Measurements from ENCODE around the gene CRYAA. TPM values are rescaled to one million over a fixed set of nuclear protein-coding genes. Genes with fewer than 3 reads are reported as not detected.

Gene CRYAA
- total RNA-seq, 2 donors from 2014 or later = not detected

DNA sequence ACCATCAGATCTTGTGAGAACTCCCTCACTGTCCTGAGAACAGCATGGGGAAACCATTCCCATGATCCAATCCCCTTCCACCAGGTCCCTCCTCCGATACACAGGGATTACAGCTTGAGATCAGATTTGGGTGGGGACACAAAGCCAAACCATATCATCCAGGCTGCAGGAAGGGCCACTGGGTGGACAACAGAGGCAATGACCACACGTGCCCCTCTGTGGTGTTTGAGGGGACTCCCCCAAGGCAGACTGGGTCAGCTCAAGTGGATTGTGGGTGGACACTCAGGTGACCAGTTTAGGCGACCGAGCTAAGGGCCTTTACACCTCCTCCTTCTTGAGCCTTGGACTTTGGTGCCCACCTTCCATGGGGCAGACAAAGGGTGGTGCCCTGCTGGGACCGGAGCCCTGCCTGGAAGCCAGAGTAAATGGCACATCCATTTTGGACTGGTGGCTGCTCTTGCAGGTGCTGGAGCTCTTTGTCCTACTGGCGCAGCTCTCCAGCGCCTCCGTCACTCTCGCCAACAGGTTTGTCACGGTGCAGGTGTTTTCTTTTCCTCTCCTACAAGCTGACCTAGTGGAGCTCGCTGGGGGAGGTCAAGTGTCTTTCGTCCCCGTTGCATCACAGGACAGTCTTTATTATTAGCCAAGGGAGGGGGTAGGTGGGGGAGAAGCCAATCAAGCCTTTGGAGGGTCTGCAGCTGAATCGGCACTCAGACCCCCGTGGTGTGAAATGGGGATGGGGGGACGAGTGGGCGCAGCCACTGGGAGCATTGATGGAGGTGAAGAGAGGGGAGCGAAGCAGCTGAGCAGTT is 37.6 kb downstream of the CRYAA start:
- Histone ChIP-seq H3K9me3 (no peaks in the 10 kb centered on the region), H3K36me3 (no peaks in the 10 kb centered on the region), H3K4me3 (no peak overlapping the region), H3K27me3 (replicated peaks; ENCODE audit: insufficient read depth) (no peaks in the 10 kb centered on the region), H3K27ac (no peak overlapping the region), H3K4me1 (replicated peaks) (no peaks in the 10 kb centered on the region)
- peak; percentile 3 for DNase-seq (ENCODE audit: low spot score)
- no peak for TF ChIP-seq POLR2AphosphoS5 (IDR thresholded peaks at IDR 0.05)
- TF ChIP-seq, protein P1, sequence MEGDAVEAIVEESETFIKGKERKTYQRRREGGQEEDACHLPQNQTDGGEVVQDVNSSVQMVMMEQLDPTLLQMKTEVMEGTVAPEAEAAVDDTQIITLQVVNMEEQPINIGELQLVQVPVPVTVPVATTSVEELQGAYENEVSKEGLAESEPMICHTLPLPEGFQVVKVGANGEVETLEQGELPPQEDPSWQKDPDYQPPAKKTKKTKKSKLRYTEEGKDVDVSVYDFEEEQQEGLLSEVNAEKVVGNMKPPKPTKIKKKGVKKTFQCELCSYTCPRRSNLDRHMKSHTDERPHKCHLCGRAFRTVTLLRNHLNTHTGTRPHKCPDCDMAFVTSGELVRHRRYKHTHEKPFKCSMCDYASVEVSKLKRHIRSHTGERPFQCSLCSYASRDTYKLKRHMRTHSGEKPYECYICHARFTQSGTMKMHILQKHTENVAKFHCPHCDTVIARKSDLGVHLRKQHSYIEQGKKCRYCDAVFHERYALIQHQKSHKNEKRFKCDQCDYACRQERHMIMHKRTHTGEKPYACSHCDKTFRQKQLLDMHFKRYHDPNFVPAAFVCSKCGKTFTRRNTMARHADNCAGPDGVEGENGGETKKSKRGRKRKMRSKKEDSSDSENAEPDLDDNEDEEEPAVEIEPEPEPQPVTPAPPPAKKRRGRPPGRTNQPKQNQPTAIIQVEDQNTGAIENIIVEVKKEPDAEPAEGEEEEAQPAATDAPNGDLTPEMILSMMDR (IDR thresholded peaks at IDR 0.05) = no peak
- TF ChIP-seq POLR2A (IDR thresholded peaks at IDR 0.05) = no peak
- intact Hi-C loops (cut with DNase I) = no loop called here
- WGBS = 89% methylated on average over 18 of the region's 18 CpGs

DNA sequence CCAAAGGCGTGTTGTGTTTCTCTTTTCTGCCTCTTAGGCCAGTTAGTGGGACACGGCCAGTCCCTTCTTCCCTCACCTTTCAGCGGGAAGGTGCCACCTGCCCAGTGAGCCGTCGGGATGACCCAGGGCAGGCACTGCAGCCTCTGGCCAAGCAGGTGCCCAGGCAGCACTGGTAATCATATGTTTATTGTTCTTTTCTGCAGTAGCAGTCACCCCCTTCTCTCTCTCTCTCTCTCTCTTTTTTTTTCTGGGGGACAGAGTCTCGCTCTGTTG is 38.2 kb downstream of the CRYAA start:
- DNase-seq (ENCODE audit: low spot score) = no peak
- TF ChIP-seq POLR2A (IDR thresholded peaks at IDR 0.05) (no peak), POLR2AphosphoS5 (IDR thresholded peaks at IDR 0.05) (no peak)
- TF ChIP-seq, protein P1 (IDR thresholded peaks at IDR 0.05) = no peak
- intact Hi-C loops (cut with DNase I) = no loop called here
- H3K27me3 ChIP-seq (replicated peaks; ENCODE audit: insufficient read depth) = no peaks in the 10 kb centered on the region
- 86% methylated on average over 6 of the region's 6 CpGs for WGBS
- H3K9me3 ChIP-seq = no peaks in the 10 kb centered on the region
- H3K4me1 ChIP-seq (replicated peaks) = no peaks in the 10 kb centered on the region
- no peaks in the 10 kb centered on the region for H3K36me3 ChIP-seq
- no peak overlapping the region for H3K27ac ChIP-seq
- no peak overlapping the region for H3K4me3 ChIP-seq

DNA sequence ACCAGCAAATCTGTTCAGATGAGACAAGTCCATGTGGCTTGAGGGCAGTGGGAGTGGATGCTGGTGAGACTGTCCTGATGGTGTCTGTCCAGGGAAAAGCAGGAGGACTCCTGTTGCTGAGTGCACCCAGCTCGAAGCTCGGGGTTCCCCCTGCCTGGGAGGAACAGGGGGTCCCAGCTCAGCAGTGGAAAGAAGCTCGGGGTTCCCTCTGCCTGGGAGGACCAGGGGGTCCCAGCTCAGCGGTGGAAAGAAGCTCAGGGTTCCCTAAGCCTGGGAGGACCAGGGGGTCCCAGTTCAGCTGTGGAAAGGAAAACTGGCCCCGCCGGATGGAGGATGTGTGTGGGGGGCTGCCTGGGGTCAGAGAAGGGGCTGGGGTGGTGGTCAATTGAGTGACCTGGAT is 39.1 kb downstream of the CRYAA start:
- intact Hi-C loops (cut with DNase I) = no loop called here
- H3K27me3 ChIP-seq (replicated peaks; ENCODE audit: insufficient read depth) = no peaks in the 10 kb centered on the region

DNA sequence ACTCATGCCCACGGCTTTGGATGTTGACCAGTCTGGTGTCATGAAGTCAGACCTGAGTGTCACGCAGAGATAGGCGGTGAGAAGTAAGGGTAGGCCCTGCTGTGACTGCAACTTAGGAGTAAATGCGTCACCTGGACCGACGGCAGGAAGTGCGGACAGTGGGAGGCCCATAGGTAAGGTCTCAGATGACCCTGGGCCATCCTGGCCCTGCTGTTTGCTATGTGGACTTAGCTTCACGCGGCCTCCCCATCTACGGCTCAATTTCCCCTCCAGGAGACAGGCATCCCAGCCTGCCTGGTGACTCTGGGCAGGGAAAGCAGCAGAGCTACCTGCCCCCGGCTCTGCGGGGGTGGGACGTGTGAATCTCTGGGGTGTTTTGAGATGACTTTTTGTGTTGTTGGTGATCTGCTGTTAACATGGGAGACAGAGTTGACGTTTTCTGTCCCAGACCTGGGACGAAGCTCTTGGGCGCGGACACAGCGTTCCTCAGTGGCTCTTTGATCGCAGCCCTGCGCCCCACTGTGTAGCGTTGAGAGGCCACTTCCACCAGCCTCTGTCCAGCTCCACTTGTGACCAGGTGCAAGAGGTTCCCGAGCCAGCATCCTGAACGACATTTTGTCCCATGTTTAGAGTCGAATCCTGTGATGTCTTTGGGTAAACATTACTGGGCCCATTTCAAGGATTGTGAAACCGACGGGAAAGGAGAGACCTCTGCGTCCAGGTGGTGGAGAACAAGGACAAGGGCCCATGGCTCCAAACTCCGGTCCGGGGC is 39.9 kb downstream of the CRYAA start:
- WGBS = 91% methylated on average over 29 of the region's 29 CpGs

More for the DNA sequence above, 39.1 kb downstream of the CRYAA start:
- WGBS = 91% methylated on average over 6 of the region's 6 CpGs
- H3K36me3 ChIP-seq = no peaks in the 10 kb centered on the region
- no peaks in the 10 kb centered on the region for H3K9me3 ChIP-seq
- TF ChIP-seq POLR2A (IDR thresholded peaks at IDR 0.05) = no peak
- TF ChIP-seq, protein P1 (IDR thresholded peaks at IDR 0.05) = no peak
- TF ChIP-seq POLR2AphosphoS5 (IDR thresholded peaks at IDR 0.05) = no peak
- H3K4me1 ChIP-seq (replicated peaks) = no peaks in the 10 kb centered on the region
- H3K4me3 ChIP-seq = no peak overlapping the region
- DNase-seq (ENCODE audit: low spot score) = no peak
- no peak overlapping the region for H3K27ac ChIP-seq

More for the DNA sequence above, 39.9 kb downstream of the CRYAA start:
- Histone ChIP-seq H3K27me3 (replicated peaks; ENCODE audit: insufficient read depth) (no peaks in the 10 kb centered on the region), H3K4me1 (replicated peaks) (no peaks in the 10 kb centered on the region), H3K27ac (no peak overlapping the region), H3K4me3 (no peak overlapping the region), H3K9me3 (no peaks in the 10 kb centered on the region), H3K36me3 (no peaks in the 10 kb centered on the region)
- intact Hi-C loops (cut with DNase I) = no loop called here
- peak; percentile 3 for DNase-seq (ENCODE audit: low spot score)
- TF ChIP-seq, protein P1 (IDR thresholded peaks at IDR 0.05) = no peak
- TF ChIP-seq POLR2A (IDR thresholded peaks at IDR 0.05) = no peak
- TF ChIP-seq POLR2AphosphoS5 (IDR thresholded peaks at IDR 0.05) = no peak

Data from prostate gland (tissue), 2 donors.